H1 (cell line): ENCODE data around the gene RTN4IP1. TPM values are rescaled to one million over a fixed set of nuclear protein-coding genes. Genes with fewer than 3 reads are reported as not detected.

ENCODE experiments used
- CTCF ChIP-seq, 3 experiments: IDR thresholded peaks; 1 replicate in 2 of 3; 2 replicates in 1 of 3; pipeline versions ENCODE4 v1.5.1 to v1.6.1; 2011; ENCODE audit warnings: low read length in 3 of 3, mild to moderate bottlenecking in 3 of 3, inconsistent platforms in 2 of 3, low read depth in 1 of 3, moderate library complexity in 1 of 3; ENCODE audit not compliant: insufficient read depth in 1 of 3; ENCODE audit errors: control extremely low read depth in 1 of 3
- FOSL1 ChIP-seq: IDR thresholded peaks from 2 replicates; pipeline ENCODE4 v1.6.1; 2011; ENCODE audit warnings: mild to moderate bottlenecking, low read depth, low read length, moderate library complexity; ENCODE audit not compliant: insufficient read depth
- NANOG ChIP-seq: IDR thresholded peaks from 2 replicates; pipeline ENCODE4 v1.6.1; 2011; ENCODE audit warnings: low read length, low read depth, mild to moderate bottlenecking, inconsistent platforms; ENCODE audit not compliant: insufficient read depth, poor library complexity, severe bottlenecking
- SP4 ChIP-seq: IDR thresholded peaks from 2 replicates; pipeline ENCODE4 v1.6.1; 2012; ENCODE audit warnings: low read length, inconsistent platforms
- SUZ12 ChIP-seq: fragments of 200-600 bp; sonication (generic); IDR thresholded peaks from 2 replicates; pipeline ENCODE4 v1.6.1; 2012; ENCODE audit warnings: mild to moderate bottlenecking, inconsistent platforms, low read length, moderate library complexity, mixed read lengths
- polyA plus RNA-seq, 7 experiments: library from polyadenylated mRNA; depleted of rRNA in 3 of 7; stranded (reverse) in 5 of 7; unstranded in 2 of 7; fragments of >200 nt in 5 of 7; fragments of 200-250 nt in 2 of 7; gene quantifications; 1 replicate in 5 of 7; 2 replicates in 1 of 7; 4 replicates in 1 of 7; pipeline versions ENCODE4 v1.2.1 to v1.2.3, GENCODE V29; 2011 to 2013; ENCODE audit warnings: missing spikeins in 2 of 7, mixed read lengths in 2 of 7
- total RNA-seq: library from RNA; stranded (reverse); fragmentation: NEBNext Ultra II Directional; extraction: Animal tissue kit (Norgen Biotek cat#: 25700); gene quantifications from 2 replicates; pipeline ENCODE4 v1.2.1, GENCODE V29; 2021

RTN4IP1 gene
- total and polyA plus RNA-seq, 2 of the 8 experiments (the other 6 are each of a cell fraction or from before 2014, with no cell fraction given) = 14.6 to 19.5 TPM

GRCh38 chr6:106586815-106587415, 42.4 kb downstream of the RTN4IP1 start (continued):
- TF ChIP-seq NANOG = no peak
- TF ChIP-seq FOSL1 = no peak
- TF ChIP-seq SP4 = no peak
- no peak for TF ChIP-seq SUZ12
- no peak for TF ChIP-seq CTCF (IDR thresholded peaks at IDR 0.05; ENCODE audit: control extremely low read depth in 1 of 3, insufficient read depth in 1 of 3, low read depth in 1 of 3, low read length in 3 of 3)
